ACHN (cell line): ENCODE measurements around the gene WWTR1.

Source experiments
- DNase-seq: peaks from one replicate; pipeline ENCODE4 v3.0.0-alpha.2; 2015
- in situ Hi-C: cut with HindIII; loops from 2 replicates; pipeline ENCODE4 v1.10.0; 2017; ENCODE audit warnings: low sequenced_read_pairs, low pct_ligation_motif_present, low pct_unique_long_range_greater_than_20kb

The WWTR1 gene

DNA sequence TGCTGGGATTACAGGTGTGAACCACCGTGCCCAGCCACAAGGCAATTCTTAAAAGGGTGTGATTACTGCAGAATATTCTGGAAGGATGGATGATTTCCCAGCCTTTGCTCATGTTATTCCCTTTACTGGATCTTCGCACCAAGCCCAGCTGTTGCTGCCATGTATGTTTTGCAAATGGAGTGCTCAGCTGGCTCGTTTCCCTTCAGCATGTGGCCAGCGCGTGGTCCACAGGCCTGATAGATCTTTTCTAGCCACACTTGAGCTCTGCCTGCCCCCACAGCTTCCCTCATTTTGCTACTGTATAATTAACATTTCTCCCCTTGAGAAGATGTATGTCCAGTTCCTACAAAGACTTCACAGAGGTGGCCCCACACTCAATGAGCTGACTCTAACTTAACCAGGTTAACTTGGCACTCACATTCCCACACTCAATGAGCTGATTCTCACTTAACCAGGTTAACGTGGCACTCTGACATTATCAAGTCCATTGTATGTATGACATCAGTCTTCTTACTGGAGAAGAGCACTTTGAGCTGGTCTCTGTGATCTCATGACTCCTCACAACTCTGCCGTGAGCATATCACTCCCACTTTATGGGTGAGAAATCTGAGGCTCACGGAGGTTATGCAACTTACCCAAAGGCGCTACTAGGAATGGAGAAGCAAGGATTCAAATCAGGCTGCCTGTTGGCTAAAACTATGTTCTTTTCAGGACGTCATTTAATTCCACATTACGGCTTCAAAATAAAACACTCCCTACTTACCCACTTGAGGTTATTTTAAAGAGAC, 134.1 kb downstream of the WWTR1 start:
- in situ Hi-C loops = loop anchor here (25.0 kb wide), 1 partner anchor 214 kb away; no protein-coding TSS in a partner anchor
- no peak for DNase-seq

- in situ Hi-C loops = loop anchor here (25.0 kb wide), 1 partner anchor 217 kb away; no protein-coding TSS in a partner anchor
- no peak for DNase-seq
Observed at GRCh38 chr3:149519912-149520311, 137.9 kb downstream of the WWTR1 start.

GRCh38 chr3:149516920-149517319, 140.9 kb downstream of the WWTR1 start:
- no peak for DNase-seq
- in situ Hi-C loops = loop anchor here (25.0 kb wide), 1 partner anchor 220 kb away; no protein-coding TSS in a partner anchor

- in situ Hi-C loops = loop anchor here (25.0 kb wide), 1 partner anchor 222 kb away; no protein-coding TSS in a partner anchor
- DNase-seq = no peak
Observed at GRCh38 chr3:149515249-149515648, 142.6 kb downstream of the WWTR1 start.

- no peak for DNase-seq
- in situ Hi-C loops = loop anchor here (25.0 kb wide), 1 partner anchor 223 kb away; no protein-coding TSS in a partner anchor
Observed at GRCh38 chr3:149514471-149514870, 143.4 kb downstream of the WWTR1 start.

DNA sequence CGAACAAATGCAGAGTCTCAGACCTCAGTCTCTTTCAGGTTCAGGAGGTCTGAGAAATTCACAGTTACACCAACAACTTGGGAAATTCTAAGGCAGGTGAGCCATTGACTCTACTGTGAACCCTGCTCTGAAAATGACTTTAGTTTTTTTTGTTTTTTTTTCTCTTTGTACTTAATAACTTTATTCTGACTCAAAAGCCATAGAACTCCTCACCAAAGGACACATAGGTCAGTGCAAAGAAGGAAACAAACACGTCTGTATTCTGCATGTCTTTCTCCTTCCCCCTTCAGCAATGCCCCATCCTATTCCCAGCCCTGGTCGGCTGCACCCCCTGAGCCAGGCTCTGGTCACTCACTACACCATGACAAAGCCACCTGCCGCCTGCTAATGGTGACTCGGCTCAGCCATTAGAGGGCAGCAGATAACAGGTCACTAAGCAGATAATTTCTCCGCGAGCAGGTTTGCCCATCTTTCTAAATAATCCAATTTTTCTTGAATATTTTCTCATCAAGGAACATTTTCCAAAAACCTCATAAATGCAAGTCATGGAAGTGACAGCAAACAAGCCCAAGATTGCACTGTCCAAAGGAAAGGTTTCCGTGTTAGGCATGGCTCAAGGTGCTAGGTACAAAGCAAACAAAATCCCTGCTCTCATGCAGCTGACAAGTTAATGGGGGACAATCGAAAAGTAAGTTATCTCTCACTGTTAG, 145.6 kb downstream of the WWTR1 start:
- peak; percentile 66 for DNase-seq
- in situ Hi-C loops = loop anchor here (25.0 kb wide), 1 partner anchor 225 kb away; no protein-coding TSS in a partner anchor

DNA sequence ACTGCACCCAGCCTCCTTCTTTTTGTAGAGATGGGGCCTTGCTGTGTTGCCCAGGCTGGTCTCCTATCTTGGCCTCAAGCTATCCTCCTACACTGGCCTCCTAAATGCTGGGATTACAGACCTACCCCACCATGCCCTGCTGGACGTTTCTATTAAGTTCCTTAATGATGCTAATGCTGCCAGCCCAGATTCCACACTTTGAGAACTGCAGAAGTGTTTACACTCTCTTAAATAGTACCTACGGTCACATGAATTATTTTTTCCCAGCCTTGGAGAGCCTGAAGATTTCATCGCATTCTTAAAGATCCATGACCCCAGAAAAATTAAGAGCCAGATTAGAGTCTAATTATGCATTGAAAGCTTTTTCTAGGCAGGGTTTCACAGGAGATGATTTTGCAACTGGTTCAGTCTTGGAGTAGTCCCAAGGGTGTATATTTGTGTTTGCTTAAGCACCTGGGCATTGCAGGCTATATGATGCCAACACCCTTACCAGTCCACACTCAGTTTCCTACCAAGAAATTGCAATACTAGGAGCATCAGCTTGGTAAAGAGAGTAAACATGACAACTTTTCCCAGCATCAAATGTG, 146.7 kb downstream of the WWTR1 start:
- no peak for DNase-seq
- in situ Hi-C loops = loop anchor here (25.0 kb wide), 1 partner anchor 226 kb away; no protein-coding TSS in a partner anchor

DNA sequence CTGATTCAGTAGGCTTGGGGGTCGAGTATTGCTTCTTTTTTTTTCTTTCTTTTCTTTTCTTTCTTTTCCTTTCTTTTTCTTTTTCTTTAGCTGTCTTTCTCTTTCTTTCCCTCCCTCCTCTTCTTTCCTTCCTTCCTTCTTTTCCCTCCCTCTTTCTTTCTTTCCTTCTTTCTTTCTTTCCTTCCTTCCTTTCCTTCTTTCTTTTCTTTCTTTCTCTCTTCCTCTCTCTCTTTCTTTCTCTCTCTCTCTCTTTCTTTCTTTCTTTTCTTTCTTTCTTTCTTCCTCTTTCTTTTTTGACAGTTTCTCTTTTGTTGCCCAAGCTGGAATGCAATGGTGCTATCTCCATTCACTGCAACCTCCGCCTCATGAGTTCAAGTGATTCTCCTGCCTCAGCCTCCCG, 147.3 kb downstream of the WWTR1 start:
- in situ Hi-C loops = loop anchor here (25.0 kb wide), 1 partner anchor 227 kb away; no protein-coding TSS in a partner anchor
- no peak for DNase-seq

DNA sequence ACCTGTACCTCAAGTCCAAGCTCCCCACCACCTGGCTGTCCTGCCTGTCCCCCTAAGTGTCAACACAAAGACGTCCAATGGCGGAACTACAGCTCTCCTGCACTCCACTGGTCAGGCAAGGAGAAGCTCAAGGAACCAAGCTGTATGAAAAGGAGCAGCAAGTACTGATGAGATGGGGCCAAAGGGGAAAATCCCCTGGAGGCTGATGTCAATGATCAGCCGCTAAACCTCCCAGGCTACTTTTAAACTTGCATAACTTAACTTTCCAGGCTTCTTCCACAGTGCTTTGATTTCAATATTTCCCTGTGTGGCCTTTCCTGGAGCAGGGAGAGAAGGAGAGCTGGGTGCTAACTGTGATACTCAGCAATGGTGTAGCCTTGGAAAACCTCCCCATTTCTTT, 148.3 kb downstream of the WWTR1 start:
- DNase-seq = no peak
- in situ Hi-C loops = loop anchor here (25.0 kb wide), 1 partner anchor 228 kb away; no protein-coding TSS in a partner anchor

- DNase-seq = no peak
- in situ Hi-C loops = loop anchor here (25.0 kb wide), 1 partner anchor 230 kb away; no protein-coding TSS in a partner anchor
Observed at GRCh38 chr3:149507491-149508324, 150.1 kb downstream of the WWTR1 start.

DNA sequence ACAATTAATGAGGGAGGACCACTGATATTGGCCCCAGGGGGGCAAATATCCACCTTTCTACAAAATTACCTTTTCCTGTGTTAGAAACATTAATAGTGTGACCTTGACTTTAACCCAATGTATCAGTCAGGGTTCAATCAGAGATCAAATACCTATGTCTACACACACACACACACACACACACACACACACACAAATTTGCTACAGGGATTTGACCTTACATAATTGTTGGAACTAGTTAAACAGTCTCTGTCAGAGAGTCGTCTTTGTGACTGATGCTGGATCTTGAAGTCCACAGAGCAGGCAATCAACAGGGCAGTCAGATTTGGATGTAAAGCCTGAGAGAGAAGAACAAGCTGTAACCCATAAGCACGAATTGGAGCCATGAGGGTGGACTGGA, 150.9 kb downstream of the WWTR1 start:
- in situ Hi-C loops = loop anchor here (25.0 kb wide), 1 partner anchor 230 kb away; no protein-coding TSS in a partner anchor
- no peak for DNase-seq

- no peak for DNase-seq
- in situ Hi-C loops = loop anchor here (25.0 kb wide), 1 partner anchor 231 kb away; no protein-coding TSS in a partner anchor
Observed at GRCh38 chr3:149506540-149506939, 151.3 kb downstream of the WWTR1 start.

DNA sequence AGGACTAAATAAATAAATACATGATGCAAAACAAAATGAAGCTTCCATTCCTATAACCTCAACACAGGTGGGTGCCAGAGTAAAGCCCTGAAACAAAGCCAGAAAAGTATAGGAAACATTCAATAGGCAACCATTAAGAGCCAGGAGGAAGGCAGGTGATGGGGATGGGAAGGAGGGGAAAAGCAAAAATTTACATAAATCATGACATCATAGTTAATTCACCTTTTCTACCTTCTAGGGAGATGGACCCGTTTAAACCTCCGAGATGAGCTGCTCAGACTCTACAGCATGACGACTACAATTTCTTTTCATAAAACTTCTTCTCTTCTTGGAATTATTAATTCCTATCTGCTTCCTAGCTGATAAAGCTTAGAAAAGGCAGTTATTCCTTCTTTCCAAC, 155.4 kb downstream of the WWTR1 start:
- no peak for DNase-seq

DNA sequence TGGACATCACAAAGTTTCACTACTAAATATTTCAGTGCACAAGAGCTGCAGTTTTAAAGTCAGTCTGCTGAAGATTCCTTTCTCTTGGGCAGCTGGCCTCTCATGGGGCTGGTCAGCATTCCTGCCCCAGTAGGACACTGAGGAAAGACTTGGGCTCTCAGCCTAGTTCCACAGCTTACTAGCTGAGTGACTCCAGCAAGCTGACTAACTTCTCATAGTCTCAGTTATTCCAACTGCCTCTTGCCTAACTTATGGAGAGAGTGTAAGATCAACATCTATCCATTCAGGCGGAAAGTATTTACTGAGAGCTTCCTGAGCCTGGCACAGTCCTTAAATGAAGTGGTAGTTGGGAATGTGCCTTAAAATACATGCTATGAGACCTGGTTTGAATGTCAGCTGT, 156.3 kb downstream of the WWTR1 start:
- in situ Hi-C loops = loop anchor here (25.0 kb wide), 1 partner anchor 236 kb away; no protein-coding TSS in a partner anchor
- DNase-seq = peak; percentile 57

More for the DNA sequence above, 155.4 kb downstream of the WWTR1 start:
- in situ Hi-C loops = loop anchor here (25.0 kb wide), 1 partner anchor 235 kb away; no protein-coding TSS in a partner anchor

DNA sequence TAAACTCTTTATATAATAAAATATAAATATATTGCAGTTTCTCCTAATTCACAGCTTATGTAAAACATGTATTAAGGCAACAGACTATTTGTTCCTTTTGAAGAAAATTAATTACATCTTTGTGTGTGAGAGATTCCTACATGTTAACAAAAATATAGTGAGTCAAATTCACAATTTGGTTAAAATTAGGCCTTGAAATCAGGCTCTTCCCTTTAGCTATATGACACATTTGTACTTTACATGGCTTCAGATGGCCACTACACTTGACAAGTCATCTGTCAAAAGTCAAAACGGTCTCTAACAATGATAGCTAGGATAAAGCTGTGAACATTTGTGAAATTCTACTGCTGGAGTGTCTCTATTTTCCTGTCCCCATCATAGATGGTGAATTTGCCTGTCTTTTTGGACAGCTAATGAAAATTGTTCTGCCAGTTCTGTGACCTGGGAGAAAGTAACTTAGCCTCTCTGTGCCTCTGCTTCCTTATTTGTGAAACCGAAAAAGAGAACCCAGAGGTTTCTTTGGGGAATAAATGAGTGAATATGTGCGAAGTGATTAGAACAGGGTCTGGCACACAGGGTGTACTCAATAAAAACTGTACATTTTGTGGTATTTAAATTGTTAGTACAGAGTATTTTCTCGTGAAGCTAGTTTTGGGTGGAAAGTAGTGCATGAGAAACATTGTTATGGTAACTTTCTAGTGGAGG, 159.7 kb downstream of the WWTR1 start:
- DNase-seq = no peak
- in situ Hi-C loops = no loop called here

- no peak for DNase-seq
- in situ Hi-C loops = no loop called here
Observed at GRCh38 chr3:149496891-149497290, 160.9 kb downstream of the WWTR1 start.

DNA sequence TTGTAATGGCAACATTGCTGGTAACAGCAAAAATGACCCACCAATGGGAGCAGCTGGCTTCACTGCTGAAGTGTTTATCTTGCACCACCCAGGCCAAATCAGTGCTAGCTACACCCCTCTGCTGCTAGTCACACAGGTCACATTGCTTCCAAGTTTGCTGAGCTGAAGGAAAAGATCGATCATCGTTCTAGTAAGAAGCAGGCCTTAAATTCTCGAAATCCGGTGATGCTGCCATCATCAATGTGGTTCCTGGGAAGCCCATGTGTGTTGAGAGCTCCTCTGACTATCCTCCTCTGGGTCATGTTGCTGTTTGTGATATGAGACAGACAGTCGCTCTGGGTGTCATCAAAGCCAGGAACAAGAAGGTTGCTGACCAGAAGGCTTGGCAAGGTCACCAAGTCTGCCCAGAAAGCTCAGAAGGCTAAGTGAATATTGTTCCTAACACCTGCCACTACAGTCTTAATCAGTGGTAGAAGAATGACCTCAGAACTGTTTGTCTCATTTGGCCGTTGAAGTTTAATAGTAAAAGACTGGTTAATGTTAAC, 162.2 kb downstream of the WWTR1 start:
- in situ Hi-C loops = no loop called here
- DNase-seq = no peak
